ENCODE data around the gene ATF4. TPM values are rescaled to one million over a fixed set of nuclear protein-coding genes. Genes with fewer than 3 reads are reported as not detected.

Gene ATF4
- total RNA-seq, 3 donors from 2014 or later: 339 to 403 (median 347) TPM

- TF ChIP-seq POLR2A (IDR thresholded peaks at IDR 0.05) (no peak), POLR2AphosphoS5 (IDR thresholded peaks at IDR 0.05) (no peak), CTCF (IDR thresholded peaks at IDR 0.05) (no peak)
- Histone ChIP-seq H3K27ac (no peak overlapping the region), H3K4me3 (no peak overlapping the region), H3K9me3 (no peaks in the 10 kb centered on the region), H3K4me1 (no peaks in the 10 kb centered on the region), H3K36me3 (no peaks in the 10 kb centered on the region), H3K27me3 (no peaks in the 10 kb centered on the region)
- no peak for DNase-seq (ENCODE audit: low spot score in 2 of 2)
- intact Hi-C loops (cut with DNase I; ENCODE audit: low total_unique reads): no loop called here
These were observed 37.6 kb upstream of the ATF4 start for GRCh38 chr22:39482768-39483167.

- Histone ChIP-seq H3K27ac (no peak overlapping the region), H3K4me3 (no peak overlapping the region), H3K36me3 (no peaks in the 10 kb centered on the region), H3K9me3 (no peaks in the 10 kb centered on the region), H3K4me1 (no peaks in the 10 kb centered on the region), H3K27me3 (no peaks in the 10 kb centered on the region)
- intact Hi-C loops (cut with DNase I; ENCODE audit: low total_unique reads): no loop called here
- no peak for TF ChIP-seq POLR2A (IDR thresholded peaks at IDR 0.05)
- TF ChIP-seq POLR2AphosphoS5 (IDR thresholded peaks at IDR 0.05): no peak
- no peak for TF ChIP-seq CTCF (IDR thresholded peaks at IDR 0.05)
- DNase-seq (ENCODE audit: low spot score in 2 of 2): no peak
These were observed 33.2 kb upstream of the ATF4 start for GRCh38 chr22:39486951-39487825.

GRCh38 chr22:39487826-39488520, 32.4 kb upstream of the ATF4 start:
- H3K4me3 ChIP-seq: no peak overlapping the region
- TF ChIP-seq POLR2A (IDR thresholded peaks at IDR 0.05) (no peak), POLR2AphosphoS5 (IDR thresholded peaks at IDR 0.05) (no peak), CTCF (IDR thresholded peaks at IDR 0.05) (no peak)
- H3K4me1 ChIP-seq: no peaks in the 10 kb centered on the region
- H3K36me3 ChIP-seq: no peaks in the 10 kb centered on the region
- no peak for DNase-seq (ENCODE audit: low spot score in 2 of 2)
- intact Hi-C loops (cut with DNase I; ENCODE audit: low total_unique reads): no loop called here
- H3K27ac ChIP-seq: no peak overlapping the region
- no peaks in the 10 kb centered on the region for H3K27me3 ChIP-seq
- H3K9me3 ChIP-seq: no peaks in the 10 kb centered on the region

- Histone ChIP-seq H3K9me3 (no peaks in the 10 kb centered on the region), H3K4me3 (no peak overlapping the region), H3K36me3 (no peaks in the 10 kb centered on the region), H3K27ac (no peak overlapping the region), H3K4me1 (no peaks in the 10 kb centered on the region), H3K27me3 (no peaks in the 10 kb centered on the region)
- intact Hi-C loops (cut with DNase I; ENCODE audit: low total_unique reads): no loop called here
- DNase-seq (ENCODE audit: low spot score in 2 of 2): no peak
- TF ChIP-seq POLR2A (IDR thresholded peaks at IDR 0.05): no peak
- TF ChIP-seq CTCF (IDR thresholded peaks at IDR 0.05): no peak
- TF ChIP-seq POLR2AphosphoS5 (IDR thresholded peaks at IDR 0.05): no peak
These were observed 31.7 kb upstream of the ATF4 start for GRCh38 chr22:39488563-39489083.

Measured in breast epithelium (tissue), 4 donors.